Gastroesophageal sphincter (tissue), 3 donors: ENCODE results near the gene BAIAP2.

Source experiments
- CTCF ChIP-seq, 4 experiments: fragments of 200-600 bp in 2 of 4; fragments of 450-650 bp in 2 of 4; sonication (generic) in 1 of 4; IDR thresholded peaks; one replicate each; pipeline ENCODE4 v1.5.1; 2017 to 2019; ENCODE audit warnings: antibody characterized with exemption in 4 of 4, mild to moderate bottlenecking in 2 of 4, moderate library complexity in 2 of 4
- POLR2A ChIP-seq, 2 donors: fragments of 450-650 bp; IDR thresholded peaks; one replicate each; pipeline ENCODE4 v1.6.1; 2017; ENCODE audit warnings: antibody characterized with exemption in 2 of 2, mild to moderate bottlenecking in 2 of 2, moderate library complexity in 1 of 2

- TF ChIP-seq CTCF (IDR thresholded peaks at IDR 0.05) (no peak), POLR2A (IDR thresholded peaks at IDR 0.05) (no peak)
Measured at GRCh38 chr17:81128338-81128737, 93.4 kb downstream of the BAIAP2 start.
